T-helper 1 cell treated with Interleukin-12 subunit alpha and Interleukin-12 subunit beta and Interleukin-4 antibody, amounts not matched to agents 30 ng/mL and 1 ng/mL, for 36 hours (primary cell): ENCODE measurements around the gene TARS3. TPM values are rescaled to one million over a fixed set of nuclear protein-coding genes. Genes with fewer than 3 reads are reported as not detected.

ENCODE experiments used
- intact Hi-C: fragments of 100-400 bp; cut with micrococcal nuclease; formaldehyde crosslinking; loops from one replicate; pipeline ENCODE4 v1.15.1; 2024
- total RNA-seq: library from RNA; stranded (reverse); gene quantifications from 2 replicates; pipeline ENCODE4 v1.2.3, GENCODE V29; 2022

Gene TARS3
- total RNA-seq, 1 donor from 2014 or later, result 29.1 TPM

DNA sequence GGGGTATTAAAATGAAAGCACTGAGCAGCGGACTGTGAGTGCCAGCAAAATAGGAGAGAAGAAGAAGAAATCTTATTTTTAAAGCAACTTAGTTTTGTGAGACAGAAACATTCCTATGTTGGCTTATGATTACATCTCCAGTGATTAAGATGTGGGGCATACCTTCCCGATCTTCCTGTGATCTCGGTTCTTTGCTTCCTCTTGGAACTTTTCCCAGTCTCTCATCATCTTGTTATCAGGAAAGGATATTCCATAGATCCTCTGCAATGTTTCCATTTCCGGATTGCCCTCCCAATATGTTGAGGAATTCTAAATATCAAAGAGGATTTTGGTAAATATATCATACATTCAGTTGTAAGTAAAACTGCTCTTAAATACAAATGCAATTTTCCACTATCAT lies 22.2 kb downstream of the TARS3 start:
- intact Hi-C loops, result no loop called here

DNA sequence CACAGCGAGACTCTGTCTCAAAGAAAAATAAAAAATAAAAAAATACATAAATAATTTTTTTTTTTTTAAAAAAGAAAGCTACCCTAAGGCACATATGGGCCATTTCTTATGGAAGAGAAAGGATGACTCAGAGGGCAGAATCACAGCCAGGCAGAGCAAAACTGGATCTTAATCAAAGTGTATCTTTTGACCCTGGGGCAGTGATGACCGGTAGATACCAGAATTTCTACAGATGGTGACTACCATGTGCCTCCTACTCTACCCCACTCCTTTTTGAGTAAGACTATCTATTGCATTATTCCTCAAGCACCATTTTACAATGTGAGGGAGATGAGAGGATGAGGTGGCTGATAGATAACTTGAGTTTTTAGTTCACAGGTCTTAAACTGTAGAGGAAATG lies 26.0 kb downstream of the TARS3 start:
- intact Hi-C loops, result no loop called here

DNA sequence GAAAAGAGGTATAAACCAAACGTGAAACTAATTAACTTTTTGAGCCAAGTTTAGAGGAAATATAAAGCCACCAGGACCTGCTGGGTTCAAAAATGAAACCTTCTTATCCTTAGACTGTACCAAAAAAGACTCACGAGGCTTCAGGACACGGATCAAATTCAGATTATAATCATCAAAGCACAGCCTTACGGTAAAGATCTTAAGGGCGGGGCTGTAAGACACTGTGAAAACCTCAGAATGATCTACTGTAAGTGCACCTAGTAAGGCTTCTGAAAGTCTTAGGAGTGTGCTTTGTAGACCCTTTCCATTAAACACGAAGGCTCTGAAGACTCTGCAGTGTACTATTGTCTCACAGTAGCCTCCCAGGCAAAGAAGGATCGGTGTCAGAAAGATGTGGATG lies 26.8 kb downstream of the TARS3 start:
- intact Hi-C loops, result loop anchor here (1.0 kb wide), 2 partner anchors 26 to 45 kb away; partner anchors contain the start of gene TM2D3

DNA sequence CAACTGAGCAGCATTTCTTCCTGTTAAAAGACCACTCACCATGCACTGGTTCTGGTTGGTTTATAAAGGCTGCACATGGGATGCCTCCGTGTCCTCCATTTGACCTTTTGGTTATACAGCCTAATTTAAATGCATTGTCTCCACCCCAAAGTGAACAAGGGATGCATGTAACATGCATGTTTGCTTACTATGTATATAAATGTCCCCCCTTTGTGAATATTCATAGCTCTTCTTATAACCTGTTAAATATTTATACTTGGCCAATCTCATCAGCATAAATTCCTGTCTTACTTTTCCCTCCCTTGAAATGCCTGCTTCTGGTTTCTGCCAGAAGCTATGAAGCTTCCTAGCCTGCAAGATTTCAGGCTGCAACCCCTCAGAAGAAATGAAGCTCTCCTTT lies 27.4 kb downstream of the TARS3 start:
- intact Hi-C loops, result loop anchor here (1.0 kb wide), 2 partner anchors 26 to 45 kb away; partner anchors contain the start of gene TM2D3

DNA sequence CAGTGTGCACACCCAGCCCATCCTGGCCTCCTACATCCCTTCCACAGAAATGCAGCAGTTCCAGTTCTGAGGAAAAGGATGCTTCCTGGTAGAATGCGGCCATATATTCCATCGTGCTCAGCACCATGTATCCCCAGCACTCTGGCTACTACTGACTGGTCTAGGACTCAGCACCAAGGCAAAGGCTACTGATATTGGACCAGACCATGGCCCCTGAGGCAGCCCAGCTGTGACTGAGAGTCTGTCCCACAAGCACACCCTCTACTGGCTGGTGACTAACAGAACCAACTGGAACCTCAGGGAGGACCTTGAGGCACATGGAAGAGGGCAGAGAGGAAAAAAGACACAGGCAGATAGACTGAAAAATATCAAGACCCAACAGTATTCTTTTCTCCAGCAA lies 30.0 kb downstream of the TARS3 start:
- intact Hi-C loops, result no loop called here

DNA sequence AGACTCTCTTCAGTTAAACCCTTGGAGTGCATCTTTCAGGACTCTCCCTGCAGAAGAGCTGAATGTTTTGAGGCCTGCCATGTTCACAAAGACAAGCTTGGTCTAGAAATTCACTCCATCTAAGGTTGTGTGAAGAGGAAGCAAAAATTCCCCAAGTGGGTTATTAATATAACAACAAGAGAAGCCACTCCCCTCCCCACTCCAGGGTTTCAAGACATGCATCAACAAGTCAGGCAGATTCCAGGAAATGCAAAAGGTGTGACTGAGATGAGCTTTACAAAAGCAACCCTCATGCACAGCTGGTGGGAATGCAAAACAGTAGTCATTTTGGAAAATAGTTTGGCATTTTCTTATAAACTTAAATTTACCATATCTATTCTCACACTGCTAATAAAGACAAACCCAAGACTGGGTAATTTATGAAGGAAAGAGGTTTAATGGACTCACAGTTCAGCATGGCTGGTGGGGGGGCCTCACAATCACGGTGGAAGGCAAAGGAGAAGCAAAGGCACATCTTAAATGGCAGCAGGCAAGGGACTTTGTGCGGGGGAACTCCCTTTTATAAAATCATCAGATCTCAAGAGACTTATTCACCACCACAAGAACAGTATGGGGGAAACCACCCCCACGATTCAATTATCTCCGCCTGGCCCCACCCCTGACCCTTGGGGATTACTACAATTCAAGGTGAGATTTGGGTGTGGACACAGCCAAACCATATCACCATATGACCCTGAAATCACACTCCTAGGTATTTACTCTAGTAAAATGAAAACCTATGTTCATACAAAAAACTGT lies 31.3 kb downstream of the TARS3 start:
- intact Hi-C loops, result loop anchor here (1.0 kb wide), 1 partner anchor 30 kb away; no protein-coding TSS in a partner anchor

DNA sequence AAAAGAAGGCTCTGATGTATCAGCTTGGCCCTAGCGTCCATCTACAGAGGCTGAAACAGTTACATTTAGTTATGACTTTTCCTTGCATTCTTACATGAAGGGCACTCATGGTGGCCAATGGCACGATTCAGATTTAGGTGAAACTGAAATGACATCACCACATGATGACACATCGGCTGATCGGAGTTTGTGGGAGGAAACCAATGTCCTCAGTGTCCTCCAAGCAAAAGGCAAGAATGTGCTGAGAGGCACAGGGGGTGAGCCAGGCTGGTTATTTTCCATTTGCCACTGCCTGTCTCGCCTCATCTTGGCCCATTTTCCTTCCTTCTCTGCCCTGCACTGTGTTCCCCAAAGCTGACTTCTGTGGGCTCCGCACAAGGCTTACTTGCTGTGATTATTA lies 34.4 kb downstream of the TARS3 start:
- intact Hi-C loops, result no loop called here

DNA sequence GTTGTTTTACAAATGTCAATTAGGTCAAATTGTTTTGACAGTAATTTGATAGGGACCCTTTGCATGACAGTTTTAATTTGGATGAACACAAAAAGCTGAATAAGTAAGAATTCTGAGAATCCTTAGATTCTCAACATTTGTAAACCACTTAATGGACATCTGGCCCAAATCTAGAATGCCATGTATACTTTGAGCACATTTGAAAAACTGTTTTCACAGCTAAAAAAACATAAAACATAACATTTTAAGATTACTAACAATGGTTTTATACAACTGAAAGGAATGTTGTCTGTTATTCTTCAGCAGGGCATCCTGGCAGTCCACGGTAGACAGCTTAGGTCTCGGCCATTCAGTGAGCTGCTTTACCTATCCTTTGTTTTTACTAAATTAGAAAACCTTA lies 37.6 kb downstream of the TARS3 start:
- intact Hi-C loops, result no loop called here

DNA sequence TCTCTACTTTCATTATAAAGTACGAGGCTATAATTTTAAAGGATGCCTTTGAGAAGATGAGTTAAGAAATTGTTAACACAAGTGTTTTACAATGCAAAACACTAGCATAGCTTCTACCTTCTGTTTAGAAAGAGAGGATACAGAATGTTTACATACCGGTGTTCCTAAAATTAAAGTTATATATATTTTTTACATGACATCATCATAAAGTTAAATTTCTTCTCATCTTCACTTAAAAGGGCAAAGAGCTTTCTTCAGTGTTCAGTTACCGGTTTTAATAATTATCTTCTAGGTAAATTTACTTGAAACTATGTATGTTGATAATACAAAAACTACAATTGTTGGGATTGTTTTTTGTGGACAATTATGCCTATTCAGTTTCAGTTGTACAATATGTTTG lies 39.4 kb downstream of the TARS3 start:
- intact Hi-C loops, result no loop called here

DNA sequence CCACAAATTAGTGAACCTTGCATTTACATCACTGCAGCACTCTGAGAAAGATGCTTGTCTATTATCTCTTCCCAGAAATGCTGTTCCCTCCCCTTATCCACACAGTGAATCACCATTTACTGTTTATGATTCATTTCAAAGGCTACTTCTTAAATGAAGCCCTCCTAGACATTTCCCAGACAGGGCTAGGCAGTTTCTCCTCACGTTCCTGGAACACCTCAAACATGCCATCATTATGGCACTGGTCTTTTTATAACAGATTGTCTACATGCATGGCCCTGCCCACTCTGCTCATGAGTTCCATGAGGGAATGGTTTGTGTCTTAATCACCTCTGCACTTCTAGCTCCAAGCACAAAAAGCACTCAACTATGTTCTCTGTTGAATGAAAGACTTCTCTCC lies 39.9 kb downstream of the TARS3 start:
- intact Hi-C loops, result no loop called here

DNA sequence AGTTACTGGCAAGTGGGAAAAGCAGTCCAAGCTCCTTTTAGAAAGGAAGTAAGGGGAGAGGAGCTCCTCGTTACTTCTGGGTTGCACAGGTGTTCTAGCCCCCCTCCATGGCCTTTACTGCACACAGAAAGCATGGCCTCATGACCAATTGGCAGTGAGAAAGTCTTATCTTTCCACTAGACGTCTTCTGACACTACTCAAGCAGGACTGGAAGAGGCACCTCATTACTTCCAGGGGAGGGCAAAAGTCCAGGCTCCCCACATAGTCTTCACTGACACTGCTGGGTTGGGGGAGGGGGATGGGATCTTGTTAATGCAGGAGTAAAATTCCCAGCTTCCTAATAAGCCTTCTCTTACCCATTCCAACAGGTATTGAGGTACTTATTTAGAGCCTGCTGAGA lies 44.5 kb downstream of the TARS3 start:
- intact Hi-C loops, result no loop called here

DNA sequence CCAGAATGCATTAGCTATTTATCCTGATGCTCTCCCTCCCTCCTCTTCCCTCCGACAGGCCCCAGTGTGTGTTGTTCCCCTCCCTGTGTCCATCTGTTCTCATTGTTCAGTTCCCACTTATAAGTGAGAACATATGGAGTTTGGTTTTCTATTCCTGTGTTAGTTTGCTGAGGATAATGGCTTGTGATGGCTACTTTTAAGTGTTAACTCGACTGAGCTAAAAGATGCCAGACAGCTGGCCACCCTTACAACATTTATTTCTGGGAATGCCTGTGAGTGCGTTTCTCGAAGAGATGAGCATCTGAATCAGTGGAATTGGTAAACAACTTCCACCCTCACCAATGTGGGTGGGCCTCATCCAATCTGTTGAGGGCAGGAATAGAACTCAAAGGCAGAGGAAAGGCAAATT lies 47.3 kb downstream of the TARS3 start:
- intact Hi-C loops, result no loop called here

DNA sequence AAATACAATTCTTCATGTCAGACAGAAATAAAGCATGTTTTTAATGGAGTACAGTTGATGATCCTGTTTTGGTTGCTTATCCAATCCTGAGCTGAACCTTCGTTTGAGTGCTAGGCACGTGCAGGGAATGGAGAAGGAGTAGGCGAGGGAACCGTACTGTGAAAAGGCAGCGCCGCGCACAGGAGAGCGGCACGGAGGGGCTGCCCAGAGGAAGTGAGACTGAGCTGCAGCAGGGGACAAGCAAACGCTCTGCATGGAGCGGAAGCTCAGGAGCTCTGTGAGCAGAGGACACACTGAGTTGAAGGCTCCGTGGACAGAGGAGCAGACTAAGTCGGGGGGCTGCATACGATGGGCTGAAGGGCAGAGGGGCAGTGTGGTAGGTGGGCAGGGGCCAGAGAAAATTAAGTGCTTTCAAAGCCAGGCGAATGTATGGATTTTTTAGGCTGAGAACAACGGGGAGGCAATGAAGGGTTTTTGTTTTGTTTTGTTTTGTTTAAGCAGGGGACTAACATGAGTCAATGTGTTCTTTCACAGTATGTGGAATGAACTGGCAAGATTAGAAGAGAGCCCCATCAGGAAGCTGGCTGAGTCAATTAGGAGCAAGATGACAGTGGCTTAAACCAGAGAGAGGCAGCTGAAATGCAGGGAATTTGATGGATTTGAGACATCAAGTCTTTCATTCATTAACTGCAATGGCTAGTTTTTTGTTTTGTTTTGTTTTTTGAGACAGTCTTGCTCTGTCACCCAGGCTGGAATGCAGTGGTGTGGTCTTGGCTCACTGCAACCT lies 48.3 kb downstream of the TARS3 start:
- intact Hi-C loops, result no loop called here

DNA sequence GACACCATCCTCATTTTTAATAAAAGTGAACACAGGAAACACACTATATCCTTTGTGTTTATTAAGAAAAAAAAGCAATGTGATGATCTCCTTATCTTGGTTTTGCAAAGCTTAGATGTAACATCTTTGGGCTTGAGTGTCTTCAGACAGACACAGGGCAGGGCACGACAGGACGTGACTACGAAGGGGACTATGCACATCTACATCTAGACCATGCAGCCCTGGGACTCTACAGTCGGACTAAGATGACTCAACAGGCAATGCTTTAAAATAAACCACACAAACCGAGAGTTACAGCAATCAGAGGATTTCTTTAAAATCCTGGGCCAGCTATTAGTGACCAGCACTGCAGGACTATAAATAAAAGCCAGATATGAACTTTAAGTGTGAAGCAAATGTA lies 49.3 kb downstream of the TARS3 start:
- intact Hi-C loops, result no loop called here

DNA sequence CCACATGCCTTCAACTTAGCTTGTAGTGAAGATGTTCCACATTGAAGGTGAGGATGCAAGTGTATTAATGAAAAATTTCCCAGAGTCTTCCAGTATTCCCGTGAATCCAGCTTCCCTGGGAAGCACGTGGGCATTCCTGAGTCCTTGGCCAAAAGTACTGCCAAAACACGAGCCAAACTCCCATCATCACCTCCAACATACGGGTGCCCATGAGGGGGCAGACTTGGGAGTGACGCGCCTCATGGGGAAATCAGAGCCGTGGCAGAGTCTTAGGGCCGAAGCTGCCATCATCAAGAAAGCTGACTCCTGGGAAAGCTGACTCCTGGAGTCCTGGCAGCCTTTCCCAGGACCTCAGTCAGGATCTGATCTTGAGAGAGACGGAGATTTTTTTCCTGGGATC lies 52.0 kb downstream of the TARS3 start:
- intact Hi-C loops, result no loop called here

DNA sequence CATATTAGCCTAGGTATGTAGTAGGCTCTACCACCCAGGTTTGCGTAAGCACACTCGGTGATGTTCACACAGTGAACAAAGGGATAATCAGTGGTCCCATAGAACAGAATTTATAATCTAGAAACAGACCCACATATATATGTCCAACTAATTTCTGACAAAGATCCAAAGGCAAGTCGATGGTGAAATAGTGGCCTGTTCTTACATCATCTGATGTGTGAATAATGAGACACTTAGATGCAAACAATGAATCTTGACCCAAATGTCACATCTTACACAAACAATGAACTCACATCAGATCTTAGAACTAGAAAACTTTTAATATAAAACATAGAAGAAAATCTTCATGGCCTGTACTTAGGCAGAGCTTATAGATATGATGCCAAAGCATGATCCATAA lies 54.5 kb downstream of the TARS3 start:
- intact Hi-C loops, result no loop called here

DNA sequence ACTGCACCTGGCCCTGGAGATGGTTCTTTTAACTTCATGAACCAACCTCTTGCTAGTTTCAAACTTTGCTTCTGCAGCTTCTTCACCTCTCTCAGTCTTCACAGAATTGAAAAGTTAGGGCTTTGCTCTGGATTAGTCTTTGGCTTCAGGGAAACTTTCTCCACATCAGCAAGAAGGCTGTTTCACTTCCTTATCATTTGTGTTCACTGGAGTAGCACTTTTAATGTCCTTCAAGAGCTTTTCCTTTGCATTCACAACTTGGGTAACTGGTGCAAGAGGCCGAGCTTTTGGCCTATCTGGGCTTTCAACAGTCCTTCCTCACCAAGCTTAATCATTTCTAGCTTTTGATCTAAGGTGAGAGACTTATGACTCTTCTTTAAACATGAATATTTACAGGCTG lies 56.4 kb downstream of the TARS3 start:
- intact Hi-C loops, result no loop called here

DNA sequence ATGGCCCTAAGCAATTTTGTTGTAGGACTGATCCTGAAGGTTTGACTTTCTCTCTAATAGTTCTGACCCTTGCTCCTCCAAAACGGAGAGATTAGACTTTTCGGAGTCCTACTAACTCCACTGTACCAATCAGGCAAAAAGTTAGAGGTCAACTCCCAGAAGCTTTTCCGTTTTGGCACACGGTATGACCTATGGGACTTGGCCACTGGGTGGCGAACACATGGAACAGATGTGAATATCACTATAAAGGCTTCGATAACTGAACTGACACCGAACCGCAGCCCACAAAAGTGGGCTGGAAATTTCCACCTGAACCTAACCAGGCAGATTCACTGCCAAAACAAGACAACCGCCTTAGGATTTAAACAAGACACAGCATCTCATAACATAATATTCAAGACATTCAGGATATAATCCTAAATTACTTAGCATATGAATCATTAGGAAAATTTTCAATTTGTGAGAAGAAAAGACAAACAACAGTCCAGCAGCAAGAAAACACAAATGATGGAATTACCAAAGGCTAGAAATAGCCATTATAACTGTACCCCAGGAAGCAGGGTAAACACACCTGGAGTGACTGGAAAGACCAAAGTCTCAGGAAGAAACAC lies 59.9 kb downstream of the TARS3 start:
- intact Hi-C loops, result no loop called here

DNA sequence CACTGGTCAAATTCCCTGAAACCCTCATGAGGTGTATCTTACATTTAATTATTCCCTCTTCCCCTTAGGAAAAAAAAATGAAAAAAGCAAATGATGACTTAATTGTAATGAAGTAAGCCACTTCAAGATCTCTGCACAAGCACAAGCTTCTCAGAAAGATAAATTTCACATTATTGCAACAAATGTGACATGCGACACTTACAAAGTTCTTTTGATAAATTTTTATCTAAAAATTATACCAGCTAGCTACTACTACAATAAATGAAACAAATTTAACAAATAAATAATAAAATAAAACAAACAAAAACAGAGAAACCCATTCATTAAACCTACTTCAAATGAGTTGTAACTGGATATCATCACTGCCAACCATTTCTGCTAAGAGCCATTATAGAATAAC lies 62.1 kb downstream of the TARS3 start:
- intact Hi-C loops, result no loop called here

DNA sequence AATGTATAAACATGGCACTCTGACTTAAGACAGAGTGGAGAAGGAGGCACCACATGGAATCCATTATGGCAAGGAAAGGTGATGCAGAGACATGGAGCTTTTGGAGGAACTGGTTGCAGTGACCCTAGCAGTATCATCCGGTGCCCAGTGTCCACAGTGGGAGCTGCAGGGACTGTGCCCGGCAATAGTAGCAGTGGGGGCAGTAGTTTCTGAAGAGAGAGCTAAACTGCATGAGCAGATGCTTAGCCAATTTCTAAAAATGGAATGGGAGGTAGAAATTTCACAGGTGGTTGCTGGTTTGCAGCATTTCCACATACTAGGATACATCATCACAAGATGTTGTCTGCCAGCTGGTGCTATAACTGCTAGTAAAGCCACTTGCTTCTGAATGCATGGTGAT lies 64.3 kb downstream of the TARS3 start:
- intact Hi-C loops, result no loop called here

DNA sequence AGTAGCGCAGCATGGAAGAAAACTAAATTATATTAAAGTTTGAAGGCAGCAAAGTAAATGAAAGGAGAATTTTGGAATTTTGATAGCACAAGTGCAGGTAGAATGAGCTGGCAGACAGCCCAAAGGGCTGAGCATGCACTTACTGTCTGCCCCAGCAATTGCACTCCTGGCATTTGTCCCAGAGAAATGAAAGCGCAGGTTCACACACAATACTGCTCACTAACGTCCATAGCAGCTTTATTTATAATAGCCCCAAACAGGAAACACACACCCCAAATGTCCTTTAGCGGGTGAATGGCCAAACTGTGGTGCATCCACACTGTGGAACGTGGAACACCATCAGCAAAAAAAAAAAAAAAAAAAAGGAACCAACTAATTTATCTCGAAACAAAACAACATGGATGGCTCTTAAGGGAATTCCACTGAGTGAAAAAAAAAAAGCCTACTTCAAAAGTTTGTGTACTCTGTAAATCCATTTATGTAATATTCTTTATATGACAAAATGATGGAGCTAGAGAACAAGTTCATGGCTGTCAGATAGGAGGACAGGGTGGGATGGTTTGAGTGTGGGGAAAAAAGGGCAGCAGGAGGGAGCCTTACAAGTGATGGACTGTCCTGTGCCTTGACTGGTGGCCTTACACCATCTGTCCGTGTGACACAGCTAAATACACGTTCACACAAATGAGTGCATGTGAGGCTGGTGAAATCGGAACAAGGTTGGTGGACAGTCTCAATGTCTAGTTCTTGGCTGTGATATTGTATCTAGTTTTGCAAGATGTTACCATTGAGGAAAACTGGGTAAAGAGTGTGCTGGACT lies 66.1 kb downstream of the TARS3 start:
- intact Hi-C loops, result no loop called here
